SK-N-SH (cell line): ENCODE data around the gene ANO6. TPM values are rescaled to one million over a fixed set of nuclear protein-coding genes. Genes with fewer than 3 reads are reported as not detected.

Source experiments
- CTCF ChIA-PET: fragments of 300-600, 350-600 bp; formaldehyde crosslinking; extraction: SDS; loops from one replicate; lab custom pipeline; 2021; lab: Yijun Ruan, JAX
- POLR2A ChIA-PET: fragments of 350-600 bp; sonication (Branson Sonifier 250); formaldehyde crosslinking; extraction: SDS; loops from one replicate; lab custom pipeline; 2020; ENCODE audit warnings: antibody characterized with exemption, inconsistent platforms; lab: Yijun Ruan, JAX
- DNase-seq: peaks from one replicate; pipeline ENCODE4 v3.0.0; 2012
- H2AFZ ChIP-seq: fragments of 200-600 bp; sonication (generic); 2 replicates; pipeline ENCODE4 v1.8.1; 2016; ENCODE audit warnings: antibody characterized with exemption, mild to moderate bottlenecking, low read depth
- H3F3A ChIP-seq: fragments of 200-600 bp; sonication (generic); replicated peaks from 2 replicates; pipeline ENCODE3; 2016; ENCODE audit warnings: antibody characterized with exemption, mild to moderate bottlenecking; ENCODE audit not compliant: insufficient read depth
- H3K27ac ChIP-seq, 2 experiments: fragments of 200-500 bp in 1 of 2; fragments of 200-600 bp in 1 of 2; sonication (Bioruptor generic) in 1 of 2; sonication (generic), shearing (Covaris generic) in 1 of 2; 2 replicates each; pipeline versions ENCODE4 v1.5.1 to v1.6.1; 2014 to 2016; ENCODE audit warnings: low read depth in 2 of 2, inconsistent platforms in 1 of 2, low read length in 1 of 2, mild to moderate bottlenecking in 1 of 2, mixed read lengths in 1 of 2
- H3K27me3 ChIP-seq: fragments of 200-600 bp; sonication (generic), shearing (Covaris generic); 2 replicates; pipeline ENCODE4 v1.6.1; 2016; ENCODE audit warnings: mixed run types; ENCODE audit not compliant: insufficient read depth
- H3K36me3 ChIP-seq, 2 experiments: fragments of 200-500 bp in 1 of 2; fragments of 200-600 bp in 1 of 2; sonication (Bioruptor generic) in 1 of 2; sonication (generic) in 1 of 2; replicated peaks in 1 of 2; 2 replicates each; pipeline versions ENCODE3 to v1.5.1; 2014 to 2016; ENCODE audit warnings: low read length in 1 of 2, mild to moderate bottlenecking in 1 of 2; ENCODE audit not compliant: insufficient read depth in 2 of 2, control insufficient read depth in 1 of 2
- H3K4me1 ChIP-seq, 2 experiments: fragments of 200-500 bp in 1 of 2; fragments of 200-600 bp in 1 of 2; sonication (Bioruptor generic) in 1 of 2; sonication (generic), shearing (Covaris generic) in 1 of 2; 2 replicates each; pipeline versions ENCODE4 v1.5.1 to v1.6.1; 2014 to 2016; ENCODE audit warnings: low read depth in 1 of 2, low read length in 1 of 2, mixed run types in 1 of 2; ENCODE audit not compliant: insufficient read depth in 2 of 2, control insufficient read depth in 1 of 2
- H3K4me2 ChIP-seq: fragments of 200-600 bp; sonication (generic), shearing (Covaris generic); 2 replicates; pipeline ENCODE4 v1.6.1; 2017; ENCODE audit warnings: mixed run types
- H3K4me3 ChIP-seq, 2 experiments: fragments of 200-500 bp in 1 of 2; fragments of 200-600 bp in 1 of 2; sonication (Bioruptor generic) in 1 of 2; sonication (generic), shearing (Covaris generic) in 1 of 2; 2 replicates each; pipeline versions ENCODE4 v1.5.1 to v1.8.1; 2014 to 2016; ENCODE audit warnings: low read depth in 2 of 2, inconsistent platforms in 1 of 2, low read length in 1 of 2, mild to moderate bottlenecking in 1 of 2, mixed read lengths in 1 of 2, moderate library complexity in 1 of 2
- H3K79me2 ChIP-seq: fragments of 200-600 bp; sonication (generic); 2 replicates; pipeline ENCODE4 v1.8.1; 2017; ENCODE audit warnings: mild to moderate bottlenecking; ENCODE audit not compliant: insufficient read depth
- H3K9ac ChIP-seq: fragments of 200-600 bp; sonication (generic); 2 replicates; pipeline ENCODE4 v1.6.1; 2017; ENCODE audit warnings: mixed run types
- H3K9me2 ChIP-seq: fragments of 200-600 bp; sonication (generic); 2 replicates; pipeline ENCODE4 v1.6.1; 2017; ENCODE audit warnings: mixed run types
- H3K9me3 ChIP-seq: fragments of 200-600 bp; sonication (generic); 2 replicates; pipeline ENCODE4 v1.6.1; 2017; ENCODE audit warnings: mixed run types, mild to moderate bottlenecking, moderate library complexity
- H4K20me1 ChIP-seq: fragments of 200-600 bp; sonication (generic); 2 replicates; pipeline ENCODE4 v1.6.1; 2017; ENCODE audit warnings: mild to moderate bottlenecking, mixed run types; ENCODE audit not compliant: insufficient read depth
- ELF1 ChIP-seq: IDR thresholded peaks from 2 replicates; pipeline ENCODE4 v1.4.0; 2012
- EP300 ChIP-seq, 2 experiments: IDR thresholded peaks; 2 replicates each; pipeline versions ENCODE4 v1.4.0 to v1.6.1; 2012; ENCODE audit warnings: borderline replicate concordance in 1 of 2, low read depth in 1 of 2, low read length in 1 of 2
- EZH2phosphoT487 ChIP-seq: fragments of 200-600 bp; sonication (generic); IDR thresholded peaks from 2 replicates; pipeline ENCODE4 v1.6.1; 2017; ENCODE audit warnings: low read depth, mixed run types, mild to moderate bottlenecking, antibody characterized with exemption, moderate library complexity, borderline replicate concordance
- FOSL2 ChIP-seq: IDR thresholded peaks from 2 replicates; pipeline ENCODE4 v1.4.0; 2012; ENCODE audit warnings: low read depth, mild to moderate bottlenecking, moderate library complexity, borderline replicate concordance
- FOXJ3 ChIP-seq: sonication (generic); formaldehyde crosslinking; IDR thresholded peaks from 2 replicates; pipeline ENCODE4 v1.5.1; 2020; ENCODE audit warnings: mild to moderate bottlenecking, missing genetic modification reagents
- FOXM1 ChIP-seq: IDR thresholded peaks from 2 replicates; pipeline ENCODE4 v1.4.0; 2012; ENCODE audit warnings: low read depth, mild to moderate bottlenecking
- GABPA ChIP-seq: IDR thresholded peaks from 2 replicates; pipeline ENCODE4 v1.4.0; 2012; ENCODE audit warnings: low read depth, mild to moderate bottlenecking
- GATA2 ChIP-seq: sonication (generic); formaldehyde crosslinking; IDR thresholded peaks from 2 replicates; pipeline ENCODE4 v1.5.0; 2020; ENCODE audit warnings: mild to moderate bottlenecking, missing genetic modification reagents
- MEF2A ChIP-seq: IDR thresholded peaks from 2 replicates; pipeline ENCODE4 v1.4.0; 2012; ENCODE audit warnings: low read depth, borderline replicate concordance
- MXI1 ChIP-seq: IDR thresholded peaks from 2 replicates; pipeline ENCODE4 v1.6.1; 2012; ENCODE audit warnings: mild to moderate bottlenecking, low read depth, low read length, improper control_type of control experiment
- NRF1 ChIP-seq: IDR thresholded peaks from 2 replicates; pipeline ENCODE4 v1.6.1; 2012; ENCODE audit warnings: low read depth, mild to moderate bottlenecking, low read length
- POLR2AphosphoS5 ChIP-seq: IDR thresholded peaks from 2 replicates; pipeline ENCODE4 v1.6.1; 2012; ENCODE audit warnings: low read depth, low read length
- RCOR1 ChIP-seq: fragments of 150-350 bp; IDR thresholded peaks from 2 replicates; pipeline ENCODE4 v1.6.1; 2017; ENCODE audit warnings: antibody characterized with exemption, low read length
- RFX5 ChIP-seq: IDR thresholded peaks from 2 replicates; pipeline ENCODE4 v1.6.1; 2012; ENCODE audit warnings: mild to moderate bottlenecking, improper control_type of control experiment, low read length
- RXRA ChIP-seq: IDR thresholded peaks from 2 replicates; pipeline ENCODE4 v1.4.0; 2012; ENCODE audit warnings: low read depth, mild to moderate bottlenecking, borderline replicate concordance
- SIN3A ChIP-seq: IDR thresholded peaks from 2 replicates; pipeline ENCODE4 v1.6.1; 2012; ENCODE audit warnings: low read depth, mild to moderate bottlenecking, low read length, moderate library complexity, borderline replicate concordance
- YY1 ChIP-seq: IDR thresholded peaks from 2 replicates; pipeline ENCODE4 v1.4.0; 2012; ENCODE audit warnings: low read depth, mild to moderate bottlenecking
- WGBS: methylation state at CpG from one replicate; pipeline ENCODE4 v1.1.6; 2017; ENCODE audit warnings: low lambda C conversion rate; 5-methylcytosine and 5-hydroxymethylcytosine counted together
- polyA plus RNA-seq, 3 experiments: library from polyadenylated mRNA; depleted of rRNA; stranded (reverse); fragments of >200 nt; gene quantifications; 2 replicates each; pipeline ENCODE4 v1.2.3, GENCODE V29; 2012
- TF ChIP-seq, protein P1 (sequence below): fragments of 150-350 bp; IDR thresholded peaks from 2 replicates; pipeline ENCODE4 v1.6.1; 2017; ENCODE audit warnings: antibody characterized with exemption, low read length, low read depth, borderline replicate concordance
- TF ChIP-seq, protein P2 (sequence below): IDR thresholded peaks from 2 replicates; pipeline ENCODE4 v1.4.0; 2012; ENCODE audit warnings: low read depth, borderline replicate concordance
- TF ChIP-seq, protein P3 (sequence below): fragments of 200-600 bp; sonication (generic); IDR thresholded peaks from 2 replicates; pipeline ENCODE4 v1.6.1; 2017; ENCODE audit warnings: antibody characterized with exemption, mild to moderate bottlenecking, moderate library complexity
- TF ChIP-seq, protein P4 (sequence below): IDR thresholded peaks from 2 replicates; pipeline ENCODE4 v1.4.0; 2012; ENCODE audit warnings: low read depth, borderline replicate concordance
- TF ChIP-seq, protein P5 (sequence below): fragments of 150-350 bp; IDR thresholded peaks from 2 replicates; pipeline ENCODE4 v1.6.1; 2016; ENCODE audit warnings: mild to moderate bottlenecking, low read depth, low read length

The ANO6 gene
- polyA plus RNA-seq, 1 of the 3 experiments (the other 2 are of a cell fraction) = 20.1 TPM

DNA sequence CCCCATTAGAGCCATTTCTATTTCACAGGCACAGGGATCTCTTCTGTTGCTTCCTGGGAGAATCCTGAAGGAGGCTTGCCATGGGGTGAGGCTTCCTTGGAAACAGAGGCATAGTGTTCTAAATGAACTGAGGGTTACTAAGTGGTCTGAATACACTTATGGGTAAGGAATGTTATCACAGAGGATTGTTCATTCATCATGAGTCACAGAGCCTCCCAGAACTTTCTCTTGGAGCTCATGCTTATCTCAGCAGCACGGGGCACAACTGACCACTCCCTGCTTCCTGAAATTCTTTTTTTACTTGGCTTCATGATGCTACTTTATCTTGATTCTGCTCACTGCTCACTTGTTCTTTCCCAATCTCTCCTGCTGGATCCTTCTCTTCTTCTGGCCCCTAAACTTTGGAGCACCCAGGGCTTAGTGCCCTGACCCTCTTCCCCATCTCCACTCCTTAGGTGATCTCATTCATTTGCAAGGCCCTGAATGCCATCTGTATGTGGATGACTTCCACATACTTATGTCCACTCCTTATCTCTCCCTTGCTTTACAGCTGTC, 57.9 kb downstream of the ANO6 start:
- CTCF ChIA-PET = interaction anchor here (1.0 kb wide), 1 partner anchor 115 kb away, joined by 3 read pairs; no protein-coding TSS in a partner anchor
- Histone ChIP-seq H3F3A (peaks cover 26% of the 10 kb centered on the region), H3K27me3 (no peaks in the 10 kb centered on the region), H3K4me2 (peak overlapping the region; percentile 59), H3K4me1 (peaks cover 21 to 29% of the 10 kb centered on the region in 2 experiments), H3K4me3 (no peak overlapping the region), H3K36me3 (peaks cover 0 to 11% of the 10 kb centered on the region in 2 experiments), H3K27ac (peak overlapping the region in 1 of 2 experiments; percentile 99; a peak in 2 of 4 replicates), H4K20me1 (no peaks in the 10 kb centered on the region), H3K9ac (peak overlapping the region; percentile 75), H3K79me2 (peaks cover 81% of the 10 kb centered on the region), H2AFZ (no peak overlapping the region), H3K9me2 (no peaks in the 10 kb centered on the region), H3K9me3 (no peaks in the 10 kb centered on the region)
- WGBS = 13% methylated on average over 1 of the region's 1 CpG
- POLR2A ChIA-PET = no interaction called here
- no peak for DNase-seq
- TF ChIP-seq FOXM1 (no peak), RCOR1 (no peak), RFX5 (no peak), ELF1 (0 out of 2 replicates have a peak, but pooled peaks have one; percentile 30), MEF2A (peak; percentile 75; the same call in 1 of the 2 replicates), FOXJ3 (no peak), POLR2AphosphoS5 (peak; percentile 69; the same call in 1 of the 2 replicates), RXRA (peak; percentile 81), EZH2phosphoT487 (no peak), MXI1 (no peak), GABPA (peak; percentile 13; the same call in 1 of the 2 replicates), NRF1 (no peak), GATA2 (no peak), FOSL2 (peak; percentile 94), SIN3A (no peak), YY1 (no peak), EP300 (IDR thresholded peaks at IDR 0.05; ENCODE audit: borderline replicate concordance in 1 of 2, low read depth in 1 of 2, low read length in 1 of 2) (peak in 1 of 2 experiments; percentile 88; a peak in 1 of 4 replicates)
- TF ChIP-seq, protein P1, sequence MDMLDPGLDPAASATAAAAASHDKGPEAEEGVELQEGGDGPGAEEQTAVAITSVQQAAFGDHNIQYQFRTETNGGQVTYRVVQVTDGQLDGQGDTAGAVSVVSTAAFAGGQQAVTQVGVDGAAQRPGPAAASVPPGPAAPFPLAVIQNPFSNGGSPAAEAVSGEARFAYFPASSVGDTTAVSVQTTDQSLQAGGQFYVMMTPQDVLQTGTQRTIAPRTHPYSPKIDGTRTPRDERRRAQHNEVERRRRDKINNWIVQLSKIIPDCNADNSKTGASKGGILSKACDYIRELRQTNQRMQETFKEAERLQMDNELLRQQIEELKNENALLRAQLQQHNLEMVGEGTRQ = no peak
- TF ChIP-seq, protein P2, sequence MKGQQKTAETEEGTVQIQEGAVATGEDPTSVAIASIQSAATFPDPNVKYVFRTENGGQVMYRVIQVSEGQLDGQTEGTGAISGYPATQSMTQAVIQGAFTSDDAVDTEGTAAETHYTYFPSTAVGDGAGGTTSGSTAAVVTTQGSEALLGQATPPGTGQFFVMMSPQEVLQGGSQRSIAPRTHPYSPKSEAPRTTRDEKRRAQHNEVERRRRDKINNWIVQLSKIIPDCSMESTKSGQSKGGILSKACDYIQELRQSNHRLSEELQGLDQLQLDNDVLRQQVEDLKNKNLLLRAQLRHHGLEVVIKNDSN = no peak
- TF ChIP-seq, protein P3, sequence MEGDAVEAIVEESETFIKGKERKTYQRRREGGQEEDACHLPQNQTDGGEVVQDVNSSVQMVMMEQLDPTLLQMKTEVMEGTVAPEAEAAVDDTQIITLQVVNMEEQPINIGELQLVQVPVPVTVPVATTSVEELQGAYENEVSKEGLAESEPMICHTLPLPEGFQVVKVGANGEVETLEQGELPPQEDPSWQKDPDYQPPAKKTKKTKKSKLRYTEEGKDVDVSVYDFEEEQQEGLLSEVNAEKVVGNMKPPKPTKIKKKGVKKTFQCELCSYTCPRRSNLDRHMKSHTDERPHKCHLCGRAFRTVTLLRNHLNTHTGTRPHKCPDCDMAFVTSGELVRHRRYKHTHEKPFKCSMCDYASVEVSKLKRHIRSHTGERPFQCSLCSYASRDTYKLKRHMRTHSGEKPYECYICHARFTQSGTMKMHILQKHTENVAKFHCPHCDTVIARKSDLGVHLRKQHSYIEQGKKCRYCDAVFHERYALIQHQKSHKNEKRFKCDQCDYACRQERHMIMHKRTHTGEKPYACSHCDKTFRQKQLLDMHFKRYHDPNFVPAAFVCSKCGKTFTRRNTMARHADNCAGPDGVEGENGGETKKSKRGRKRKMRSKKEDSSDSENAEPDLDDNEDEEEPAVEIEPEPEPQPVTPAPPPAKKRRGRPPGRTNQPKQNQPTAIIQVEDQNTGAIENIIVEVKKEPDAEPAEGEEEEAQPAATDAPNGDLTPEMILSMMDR = no peak
- TF ChIP-seq, protein P4, sequence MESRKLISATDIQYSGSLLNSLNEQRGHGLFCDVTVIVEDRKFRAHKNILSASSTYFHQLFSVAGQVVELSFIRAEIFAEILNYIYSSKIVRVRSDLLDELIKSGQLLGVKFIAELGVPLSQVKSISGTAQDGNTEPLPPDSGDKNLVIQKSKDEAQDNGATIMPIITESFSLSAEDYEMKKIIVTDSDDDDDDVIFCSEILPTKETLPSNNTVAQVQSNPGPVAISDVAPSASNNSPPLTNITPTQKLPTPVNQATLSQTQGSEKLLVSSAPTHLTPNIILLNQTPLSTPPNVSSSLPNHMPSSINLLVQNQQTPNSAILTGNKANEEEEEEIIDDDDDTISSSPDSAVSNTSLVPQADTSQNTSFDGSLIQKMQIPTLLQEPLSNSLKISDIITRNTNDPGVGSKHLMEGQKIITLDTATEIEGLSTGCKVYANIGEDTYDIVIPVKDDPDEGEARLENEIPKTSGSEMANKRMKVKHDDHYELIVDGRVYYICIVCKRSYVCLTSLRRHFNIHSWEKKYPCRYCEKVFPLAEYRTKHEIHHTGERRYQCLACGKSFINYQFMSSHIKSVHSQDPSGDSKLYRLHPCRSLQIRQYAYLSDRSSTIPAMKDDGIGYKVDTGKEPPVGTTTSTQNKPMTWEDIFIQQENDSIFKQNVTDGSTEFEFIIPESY = 0 out of 2 replicates have a peak, but pooled peaks have one; percentile 45
- TF ChIP-seq, protein P5, sequence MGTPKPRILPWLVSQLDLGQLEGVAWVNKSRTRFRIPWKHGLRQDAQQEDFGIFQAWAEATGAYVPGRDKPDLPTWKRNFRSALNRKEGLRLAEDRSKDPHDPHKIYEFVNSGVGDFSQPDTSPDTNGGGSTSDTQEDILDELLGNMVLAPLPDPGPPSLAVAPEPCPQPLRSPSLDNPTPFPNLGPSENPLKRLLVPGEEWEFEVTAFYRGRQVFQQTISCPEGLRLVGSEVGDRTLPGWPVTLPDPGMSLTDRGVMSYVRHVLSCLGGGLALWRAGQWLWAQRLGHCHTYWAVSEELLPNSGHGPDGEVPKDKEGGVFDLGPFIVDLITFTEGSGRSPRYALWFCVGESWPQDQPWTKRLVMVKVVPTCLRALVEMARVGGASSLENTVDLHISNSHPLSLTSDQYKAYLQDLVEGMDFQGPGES = no peak
